GM18498 (cell line): Measurements from ENCODE around the gene KRT7.
"Not testable (repeated sequence)": the region's sequence is repeated elsewhere in the genome, so short reads cannot be mapped to it uniquely, and the experiment has no call there.

Experiments
- ATAC-seq: cut with Tn5 transposase; IDR thresholded peaks from one replicate; pipeline ENCODE4 v1.9.1; 2021; ENCODE audit warnings: mild to moderate bottlenecking, moderate library complexity; ENCODE audit not compliant: unreplicated experiment

The KRT7 gene

GRCh38 chr12:52254180-52254964 lies 21.3 kb downstream of the KRT7 start:
- ATAC-seq: no peak

- ATAC-seq: no peak
Measured at GRCh38 chr12:52254965-52255751, 22.1 kb downstream of the KRT7 start.

GRCh38 chr12:52255926-52256583 lies 23.0 kb downstream of the KRT7 start:
- ATAC-seq: no peak

GRCh38 chr12:52256584-52256935 lies 23.5 kb downstream of the KRT7 start:
- no peak for ATAC-seq

GRCh38 chr12:52257074-52257551 lies 24.1 kb downstream of the KRT7 start:
- ATAC-seq: no peak

GRCh38 chr12:52257922-52258321 lies 24.9 kb downstream of the KRT7 start:
- ATAC-seq: not testable (repeated sequence)

GRCh38 chr12:52258335-52258901 lies 25.4 kb downstream of the KRT7 start:
- ATAC-seq: no peak

- ATAC-seq: no peak
Measured at GRCh38 chr12:52259657-52260243, 26.7 kb downstream of the KRT7 start.

- ATAC-seq: no peak
Measured at GRCh38 chr12:52260361-52261207, 27.5 kb downstream of the KRT7 start.

- ATAC-seq: no peak
Measured at GRCh38 chr12:52261208-52261484, 28.1 kb downstream of the KRT7 start.

GRCh38 chr12:52262286-52262685 lies 29.2 kb downstream of the KRT7 start:
- no peak for ATAC-seq

GRCh38 chr12:52263761-52264434 lies 30.9 kb downstream of the KRT7 start:
- ATAC-seq: no peak

GRCh38 chr12:52264435-52264825 lies 31.4 kb downstream of the KRT7 start:
- no peak for ATAC-seq

GRCh38 chr12:52266514-52266913 lies 33.5 kb downstream of the KRT7 start:
- no peak for ATAC-seq

- ATAC-seq: no peak
Measured at GRCh38 chr12:52267266-52267665, 34.2 kb downstream of the KRT7 start.

GRCh38 chr12:52267699-52268098 lies 34.7 kb downstream of the KRT7 start:
- ATAC-seq: no peak

GRCh38 chr12:52268212-52268611 lies 35.2 kb downstream of the KRT7 start:
- ATAC-seq: no peak

GRCh38 chr12:52270541-52271070 lies 37.6 kb downstream of the KRT7 start:
- no peak for ATAC-seq

GRCh38 chr12:52271158-52271557 lies 38.1 kb downstream of the KRT7 start:
- ATAC-seq: no peak
